Neural cell (in vitro differentiated cells): ENCODE measurements around the gene ASTL.

ENCODE experiments used
- CTCF ChIP-seq: fragments of 450-650 bp; IDR thresholded peaks from 2 replicates; pipeline ENCODE4 v1.5.1; 2014; ENCODE audit warnings: antibody characterized with exemption, mild to moderate bottlenecking, moderate library complexity; ENCODE audit not compliant: poor library complexity, severe bottlenecking
- EP300 ChIP-seq: fragments of 450-650 bp; conservative IDR thresholded peaks from 2 replicates; pipeline ENCODE4 v1.6.1; 2014; ENCODE audit warnings: antibody characterized with exemption, mild to moderate bottlenecking, moderate library complexity; ENCODE audit not compliant: poor library complexity, severe bottlenecking
- EZH2 ChIP-seq: fragments of 200-600, 300-800 bp; shearing (Covaris generic), sonication (generic); IDR thresholded peaks from 2 replicates; pipeline ENCODE4 v1.6.1; 2014; ENCODE audit warnings: antibody characterized with exemption, low read length, borderline replicate concordance, mild to moderate bottlenecking; ENCODE audit not compliant: insufficient read depth, poor library complexity, severe bottlenecking
- MXI1 ChIP-seq: fragments of 450-650 bp; conservative IDR thresholded peaks from 2 replicates; pipeline ENCODE4 v1.6.1; 2014; ENCODE audit warnings: antibody characterized with exemption, mild to moderate bottlenecking; ENCODE audit not compliant: poor library complexity, severe bottlenecking
- POLR2AphosphoS5 ChIP-seq: IDR thresholded peaks from 2 replicates; pipeline ENCODE4 v1.6.1; 2012
- RAD21 ChIP-seq: fragments of 450-650 bp; conservative IDR thresholded peaks from 2 replicates; pipeline ENCODE4 v1.6.1; 2014; ENCODE audit warnings: antibody characterized with exemption, mild to moderate bottlenecking, moderate library complexity
- TAF1 ChIP-seq: IDR thresholded peaks from 2 replicates; pipeline ENCODE4 v1.6.1; 2012; ENCODE audit warnings: low read depth
- TF ChIP-seq, protein P1 (sequence below): IDR thresholded peaks from 2 replicates; pipeline ENCODE4 v1.6.1; 2012; ENCODE audit warnings: borderline replicate concordance

DNA sequence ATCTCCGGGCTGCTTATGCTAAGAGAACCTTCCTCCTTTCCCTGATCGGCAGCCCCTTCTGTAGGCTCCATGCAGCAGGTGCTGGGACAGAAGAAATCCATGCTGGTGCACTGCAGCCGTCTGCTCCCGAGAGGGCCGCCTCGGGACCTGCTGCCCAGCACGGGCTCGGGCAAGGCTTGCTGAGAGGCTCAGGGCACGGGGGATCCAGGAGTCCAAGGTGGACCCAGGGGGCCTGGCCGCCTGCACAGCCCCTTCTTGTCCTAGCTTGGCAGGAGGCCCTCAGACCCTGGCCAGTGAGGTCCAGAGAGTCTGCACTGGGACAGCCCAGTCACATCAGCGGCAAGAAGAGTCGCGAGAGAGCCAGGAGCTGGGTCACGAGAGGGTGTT, 20.2 kb upstream of the ASTL start:
- TF ChIP-seq, protein P1, sequence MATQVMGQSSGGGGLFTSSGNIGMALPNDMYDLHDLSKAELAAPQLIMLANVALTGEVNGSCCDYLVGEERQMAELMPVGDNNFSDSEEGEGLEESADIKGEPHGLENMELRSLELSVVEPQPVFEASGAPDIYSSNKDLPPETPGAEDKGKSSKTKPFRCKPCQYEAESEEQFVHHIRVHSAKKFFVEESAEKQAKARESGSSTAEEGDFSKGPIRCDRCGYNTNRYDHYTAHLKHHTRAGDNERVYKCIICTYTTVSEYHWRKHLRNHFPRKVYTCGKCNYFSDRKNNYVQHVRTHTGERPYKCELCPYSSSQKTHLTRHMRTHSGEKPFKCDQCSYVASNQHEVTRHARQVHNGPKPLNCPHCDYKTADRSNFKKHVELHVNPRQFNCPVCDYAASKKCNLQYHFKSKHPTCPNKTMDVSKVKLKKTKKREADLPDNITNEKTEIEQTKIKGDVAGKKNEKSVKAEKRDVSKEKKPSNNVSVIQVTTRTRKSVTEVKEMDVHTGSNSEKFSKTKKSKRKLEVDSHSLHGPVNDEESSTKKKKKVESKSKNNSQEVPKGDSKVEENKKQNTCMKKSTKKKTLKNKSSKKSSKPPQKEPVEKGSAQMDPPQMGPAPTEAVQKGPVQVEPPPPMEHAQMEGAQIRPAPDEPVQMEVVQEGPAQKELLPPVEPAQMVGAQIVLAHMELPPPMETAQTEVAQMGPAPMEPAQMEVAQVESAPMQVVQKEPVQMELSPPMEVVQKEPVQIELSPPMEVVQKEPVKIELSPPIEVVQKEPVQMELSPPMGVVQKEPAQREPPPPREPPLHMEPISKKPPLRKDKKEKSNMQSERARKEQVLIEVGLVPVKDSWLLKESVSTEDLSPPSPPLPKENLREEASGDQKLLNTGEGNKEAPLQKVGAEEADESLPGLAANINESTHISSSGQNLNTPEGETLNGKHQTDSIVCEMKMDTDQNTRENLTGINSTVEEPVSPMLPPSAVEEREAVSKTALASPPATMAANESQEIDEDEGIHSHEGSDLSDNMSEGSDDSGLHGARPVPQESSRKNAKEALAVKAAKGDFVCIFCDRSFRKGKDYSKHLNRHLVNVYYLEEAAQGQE = no peak
- TF ChIP-seq CTCF (no peak), EZH2 (no peak), MXI1 (no peak), POLR2AphosphoS5 (no peak), RAD21 (no peak), EP300 (no peak), TAF1 (no peak)
